GM23338 (cell line): ENCODE results near the gene EYS. TPM values are rescaled to one million over a fixed set of nuclear protein-coding genes. Genes with fewer than 3 reads are reported as not detected.

Source experiments
- ATAC-seq: fragments of 200-7000 bp; cut with Tn5 transposase; 3 replicates; pipeline ENCODE4 v1.9.1; 2020
- DNase-seq: peaks from one replicate; pipeline ENCODE4 v3.0.0-alpha.2; 2015; ENCODE audit warnings: low spot score
- H2AFZ ChIP-seq: fragments of 200-600 bp; sonication (generic); 2 replicates; pipeline ENCODE4 v1.8.0; 2016; ENCODE audit warnings: antibody characterized with exemption, mild to moderate bottlenecking, moderate library complexity
- H3F3A ChIP-seq: fragments of 200-600 bp; sonication (generic); replicated peaks from 2 replicates; pipeline ENCODE4 v1.8.0; 2017; ENCODE audit warnings: antibody characterized with exemption, mixed run types, low read depth
- H3K27ac ChIP-seq: fragments of 200-600 bp; sonication (generic); 2 replicates; pipeline ENCODE4 v1.6.1; 2016; ENCODE audit warnings: low read depth
- H3K27me3 ChIP-seq: fragments of 200-600 bp; sonication (generic); 2 replicates; pipeline ENCODE4 v1.8.0; 2016; ENCODE audit warnings: mild to moderate bottlenecking, mixed run types, moderate library complexity; ENCODE audit not compliant: insufficient read depth
- H3K36me3 ChIP-seq: fragments of 200-600 bp; sonication (generic); 2 replicates; pipeline ENCODE4 v1.8.0; 2016; ENCODE audit warnings: mild to moderate bottlenecking; ENCODE audit not compliant: insufficient read depth
- H3K4me1 ChIP-seq: fragments of 200-600 bp; sonication (generic); 2 replicates; pipeline ENCODE4 v1.8.0; 2016; ENCODE audit warnings: mild to moderate bottlenecking, moderate library complexity; ENCODE audit not compliant: insufficient read depth
- H3K4me2 ChIP-seq: fragments of 200-600 bp; sonication (generic); 2 replicates; pipeline ENCODE4 v1.7.1; 2017; ENCODE audit warnings: mixed run types
- H3K4me3 ChIP-seq: fragments of 200-600 bp; sonication (generic); 2 replicates; pipeline ENCODE4 v1.6.1; 2016; ENCODE audit warnings: mixed run types
- H3K79me2 ChIP-seq: fragments of 200-600 bp; sonication (generic); replicated peaks from 2 replicates; pipeline ENCODE4 v1.8.0; 2017; ENCODE audit warnings: mild to moderate bottlenecking; ENCODE audit not compliant: insufficient read depth
- H3K9me2 ChIP-seq: fragments of 200-600 bp; sonication (generic); 2 replicates; pipeline ENCODE4 v1.8.0; 2017; ENCODE audit not compliant: insufficient read depth
- H4K20me1 ChIP-seq: fragments of 200-600 bp; sonication (generic); replicated peaks from 2 replicates; pipeline ENCODE4 v1.8.0; 2017; ENCODE audit warnings: mild to moderate bottlenecking; ENCODE audit not compliant: insufficient read depth
- H3K27ac Mint-ChIP-seq: 2 replicates; pipeline ENCODE4 v1.8.0; 2020; ENCODE audit warnings: inconsistent platforms, mild to moderate bottlenecking, moderate library complexity, mixed read lengths
- H3K27me3 Mint-ChIP-seq: 3 replicates; pipeline ENCODE4 v1.8.0; 2022; ENCODE audit warnings: low read depth, mild to moderate bottlenecking, moderate library complexity, mixed read lengths, inconsistent platforms; ENCODE audit not compliant: insufficient read depth, poor library complexity
- H3K36me3 Mint-ChIP-seq: 3 replicates; pipeline ENCODE4 v1.8.0; 2021; ENCODE audit warnings: low read depth, mild to moderate bottlenecking, inconsistent platforms, moderate library complexity, mixed read lengths
- H3K4me1 Mint-ChIP-seq: 3 replicates; pipeline ENCODE4 v1.8.0; 2020; ENCODE audit warnings: mild to moderate bottlenecking, inconsistent platforms, mixed read lengths
- H3K4me3 Mint-ChIP-seq: 3 replicates; pipeline ENCODE4 v1.8.0; 2021; ENCODE audit warnings: moderate library complexity, mild to moderate bottlenecking, inconsistent platforms, mixed read lengths
- H3K9me3 Mint-ChIP-seq: 3 replicates; pipeline ENCODE4 v1.8.0; 2020; ENCODE audit warnings: moderate library complexity, mild to moderate bottlenecking, inconsistent platforms, mixed read lengths
- CREB1 ChIP-seq: fragments of 250-450 bp; sonication (Bioruptor Pico); IDR thresholded peaks from 2 replicates; pipeline ENCODE4 v1.5.0; 2020; ENCODE audit warnings: low read depth, mild to moderate bottlenecking, moderate library complexity
- EZH2 ChIP-seq: fragments of 200-600 bp; sonication (generic); IDR thresholded peaks from one replicate; pipeline ENCODE4 v1.8.0; 2017; ENCODE audit warnings: antibody characterized with exemption, mild to moderate bottlenecking, low read depth; ENCODE audit not compliant: unreplicated experiment
- EZH2phosphoT487 ChIP-seq: fragments of 200-600 bp; sonication (generic); IDR thresholded peaks from one replicate; pipeline ENCODE4 v1.8.1; 2018; ENCODE audit warnings: antibody characterized with exemption; ENCODE audit not compliant: unreplicated experiment
- NANOG ChIP-seq: IDR thresholded peaks from 2 replicates; pipeline ENCODE4 v1.6.1; 2016; ENCODE audit warnings: antibody characterized with exemption, borderline replicate concordance
- REST ChIP-seq: IDR thresholded peaks from one replicate; pipeline ENCODE4 v1.6.1; 2018; ENCODE audit warnings: antibody characterized with exemption; ENCODE audit not compliant: unreplicated experiment
- STAT1 ChIP-seq: IDR thresholded peaks from one replicate; pipeline ENCODE4 v1.6.1; 2016; ENCODE audit warnings: antibody characterized with exemption; ENCODE audit not compliant: unreplicated experiment
- ZNF114 ChIP-seq: fragments of 250-450 bp; sonication (Bioruptor Pico); IDR thresholded peaks from 2 replicates; pipeline ENCODE4 v1.5.0; 2020; ENCODE audit warnings: mild to moderate bottlenecking, moderate library complexity
- ZNF331 ChIP-seq: fragments of 250-450 bp; sonication (Bioruptor Pico); IDR thresholded peaks from 2 replicates; pipeline ENCODE4 v1.5.0; 2020; ENCODE audit warnings: low read depth, mild to moderate bottlenecking, moderate library complexity
- ZNF462 ChIP-seq: fragments of 250-450 bp; sonication (Bioruptor Pico); IDR thresholded peaks from 2 replicates; pipeline ENCODE4 v1.5.0; 2020; ENCODE audit warnings: mild to moderate bottlenecking, moderate library complexity
- polyA plus RNA-seq: library from polyadenylated mRNA; unstranded; fragments of >200 nt; fragmentation: Nextera tagmentation; extraction: Ambion mirVana; gene quantifications from 2 replicates; pipeline ENCODE4 v1.2.1, GENCODE V29; 2016
- total RNA-seq: library from RNA; depleted of rRNA; stranded (reverse); fragments of >200 nt; shearing (Covaris generic); gene quantifications from 2 replicates; pipeline ENCODE4 v1.2.3, GENCODE V29; 2014

Gene EYS
- total and polyA plus RNA-seq, 2 experiments from 2014 or later = 0.38 to 0.52 TPM

DNA sequence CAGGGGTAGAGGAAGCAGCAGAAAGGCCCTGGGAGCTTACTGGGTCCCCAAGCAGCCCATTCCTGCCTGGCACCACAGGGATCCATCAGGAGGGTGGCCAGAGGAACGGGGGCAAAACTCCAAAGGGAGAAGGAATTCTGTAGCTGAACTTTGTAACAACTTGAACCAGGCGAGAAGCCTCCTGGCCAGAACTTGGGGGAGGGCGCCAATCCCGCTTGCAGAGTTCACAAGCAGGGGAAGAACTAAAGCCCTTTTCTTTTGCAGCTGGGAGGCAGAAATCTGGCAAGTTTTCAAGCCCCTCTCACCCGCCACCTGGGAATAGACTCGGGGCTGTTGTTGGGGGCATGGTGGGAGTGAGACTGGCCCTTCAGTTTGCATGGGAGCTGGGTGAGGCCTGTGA is 1882.3 kb downstream of the EYS start (continued):
- TF ChIP-seq REST (no peak), ZNF331 (CRISPR knock-in tag) (no peak), ZNF462 (CRISPR knock-in tag) (no peak), CREB1 (CRISPR knock-in tag) (no peak), STAT1 (no peak), EZH2phosphoT487 (no peak)

DNA sequence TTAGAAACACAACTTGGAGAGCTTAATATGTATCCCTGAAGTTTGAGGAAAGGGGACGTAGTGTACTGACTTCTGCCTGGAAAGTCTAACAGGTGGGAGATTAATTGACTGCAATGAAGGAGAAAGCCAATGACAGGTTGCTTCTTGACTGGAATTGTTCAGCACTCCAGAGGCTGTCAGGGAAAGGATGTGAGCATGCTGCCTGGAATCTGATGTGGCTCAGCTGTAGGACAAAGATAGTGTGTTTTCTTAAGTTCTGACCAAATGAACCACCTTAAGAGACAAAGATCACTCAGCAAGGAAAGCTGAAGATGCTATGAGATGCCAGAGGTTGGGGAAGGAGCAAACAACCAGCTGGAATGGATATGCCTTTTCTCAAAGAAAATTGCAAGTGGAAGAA is 1885.6 kb downstream of the EYS start:
- no peak for ATAC-seq
- H3K4me1 ChIP-seq = no peaks in the 10 kb centered on the region
- no peaks in the 10 kb centered on the region; the same call in 1 of the 2 replicates for H3K9me2 ChIP-seq
- no peaks in the 10 kb centered on the region for H3F3A ChIP-seq
- Mint-ChIP-seq H3K9me3 (peaks cover 8% of the 10 kb centered on the region), H3K4me1 (no peaks in the 10 kb centered on the region), H3K27me3 (no peaks in the 10 kb centered on the region), H3K27ac (no peak overlapping the region), H3K36me3 (no peaks in the 10 kb centered on the region), H3K4me3 (no peak overlapping the region)
- no peaks in the 10 kb centered on the region for H3K27me3 ChIP-seq
- no peaks in the 10 kb centered on the region for H3K79me2 ChIP-seq
- no peak overlapping the region for H3K4me3 ChIP-seq
- DNase-seq = no peak
- no peak overlapping the region for H2AFZ ChIP-seq
- no peak overlapping the region for H3K4me2 ChIP-seq
- H3K27ac ChIP-seq = no peak overlapping the region
- no peaks in the 10 kb centered on the region for H4K20me1 ChIP-seq
- no peaks in the 10 kb centered on the region for H3K36me3 ChIP-seq
- TF ChIP-seq NANOG (no peak), ZNF114 (CRISPR knock-in tag) (no peak), EZH2 (no peak)
